ENCODE measurements around the gene PSPC1.
"Not testable (repeated sequence)": the region's sequence is repeated elsewhere in the genome, so short reads cannot be mapped to it uniquely, and the experiment has no call there.

The PSPC1 gene, protein sequence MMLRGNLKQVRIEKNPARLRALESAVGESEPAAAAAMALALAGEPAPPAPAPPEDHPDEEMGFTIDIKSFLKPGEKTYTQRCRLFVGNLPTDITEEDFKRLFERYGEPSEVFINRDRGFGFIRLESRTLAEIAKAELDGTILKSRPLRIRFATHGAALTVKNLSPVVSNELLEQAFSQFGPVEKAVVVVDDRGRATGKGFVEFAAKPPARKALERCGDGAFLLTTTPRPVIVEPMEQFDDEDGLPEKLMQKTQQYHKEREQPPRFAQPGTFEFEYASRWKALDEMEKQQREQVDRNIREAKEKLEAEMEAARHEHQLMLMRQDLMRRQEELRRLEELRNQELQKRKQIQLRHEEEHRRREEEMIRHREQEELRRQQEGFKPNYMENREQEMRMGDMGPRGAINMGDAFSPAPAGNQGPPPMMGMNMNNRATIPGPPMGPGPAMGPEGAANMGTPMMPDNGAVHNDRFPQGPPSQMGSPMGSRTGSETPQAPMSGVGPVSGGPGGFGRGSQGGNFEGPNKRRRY

DNA sequence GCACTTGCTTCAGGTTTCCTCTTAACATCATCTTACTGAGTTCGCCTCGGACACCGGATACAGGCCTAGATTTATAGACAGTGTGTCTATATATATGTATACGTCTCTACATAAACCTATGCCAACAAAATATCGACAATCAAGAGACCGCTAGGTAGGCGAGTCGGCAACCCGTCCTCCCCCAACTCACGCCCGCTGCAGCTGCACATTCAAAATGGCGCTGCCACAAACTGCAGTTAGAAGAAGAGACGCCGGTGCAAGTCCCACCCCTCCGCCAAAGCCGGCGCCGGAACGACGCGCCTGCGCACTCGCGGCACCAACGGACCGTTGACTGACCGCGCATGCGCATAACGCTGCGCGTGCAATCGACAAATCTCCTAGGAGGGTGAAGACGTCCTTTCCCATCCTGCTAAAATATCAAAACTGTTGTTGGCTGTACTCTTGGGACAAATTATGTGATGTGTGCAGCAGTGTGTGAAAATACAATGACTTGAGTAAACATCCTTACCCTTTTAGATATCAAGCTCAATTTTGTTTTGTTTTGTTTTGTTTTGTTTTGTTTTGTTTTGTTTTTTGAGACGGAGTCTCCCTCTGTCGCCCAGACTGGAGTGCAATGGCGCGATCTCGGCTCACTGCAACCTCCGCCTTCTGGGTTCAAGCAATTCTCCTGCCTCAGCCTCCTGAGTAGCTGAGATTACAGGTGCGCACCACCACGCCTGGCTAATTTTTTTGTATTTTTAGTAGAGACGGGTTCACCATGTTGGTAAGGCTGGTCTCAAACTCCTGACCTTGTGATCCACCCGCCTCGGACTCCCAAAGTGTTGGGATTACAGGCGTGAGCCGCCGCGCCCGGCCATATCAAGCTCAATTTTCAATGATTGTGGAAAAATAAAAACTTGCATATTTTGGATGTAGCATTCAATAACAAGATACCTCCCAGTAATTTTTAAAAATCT, at the start of gene PSPC1:
TSS of gene PSPC1 (minus strand) at position 219 of the 956 bp plus-strand sequence. CDS start at position 31, 188 bp downstream.
- peak; percentile 87 for DNase-seq (ENCODE audit: insufficient read length, low spot score)
- FAIRE-seq, result peak; percentile 50
- TF ChIP-seq POLR2A (IDR thresholded peaks at IDR 0.05; ENCODE audit: low read depth, low read length), result peak; percentile 91

DNA sequence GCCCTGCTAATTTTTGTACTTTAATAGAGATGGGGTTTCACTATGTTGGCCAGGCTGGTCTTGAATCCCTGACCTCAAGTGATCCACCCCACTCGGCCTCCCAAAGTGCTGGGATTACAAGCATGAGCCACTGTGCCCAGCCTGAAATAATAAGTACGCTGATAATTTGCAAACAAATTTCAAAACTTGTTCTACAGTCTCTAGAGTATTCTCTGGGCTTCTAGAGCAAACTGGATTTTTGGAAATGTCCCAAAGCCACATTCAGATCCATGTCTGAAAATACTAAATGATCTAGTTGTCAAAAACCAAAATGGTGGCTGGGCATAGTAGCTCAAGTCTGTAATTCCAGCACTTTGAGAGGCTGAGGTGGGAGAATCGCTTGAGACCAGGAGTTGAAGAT, 39.9 kb upstream of the PSPC1 start:
- FAIRE-seq, result no peak
- DNase-seq (ENCODE audit: insufficient read length, low spot score), result no peak
- TF ChIP-seq POLR2A (IDR thresholded peaks at IDR 0.05; ENCODE audit: low read depth, low read length), result no peak

DNA sequence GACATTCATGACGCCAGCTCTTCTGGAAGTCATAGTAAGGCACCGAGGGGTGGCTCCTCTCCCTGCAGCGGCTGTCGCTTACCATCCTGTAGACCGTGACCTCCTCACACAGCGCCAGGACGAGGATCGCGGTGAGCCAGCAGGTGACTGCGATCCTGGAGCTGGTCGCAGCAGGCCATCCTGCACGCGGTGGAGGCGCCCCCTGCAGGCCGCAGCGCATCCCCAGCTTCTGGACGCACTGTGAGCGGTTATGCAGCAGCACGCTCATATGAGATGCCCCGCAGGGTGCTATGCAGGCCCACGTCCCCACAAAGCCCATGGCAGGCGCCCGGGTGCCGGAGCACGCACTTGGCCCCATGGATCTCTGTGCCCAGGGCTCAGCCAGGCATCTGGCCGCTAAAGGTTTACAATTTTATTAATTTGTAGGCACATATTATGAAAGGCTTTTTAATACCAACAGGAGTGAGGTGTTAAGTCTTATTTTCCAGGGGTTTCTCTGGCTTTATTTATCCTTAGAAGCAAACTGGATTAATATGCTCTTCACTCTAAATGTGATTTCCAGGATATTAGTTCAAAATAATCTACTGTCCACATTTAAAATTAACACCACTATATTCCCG, 35.6 kb upstream of the PSPC1 start:
- TF ChIP-seq POLR2A (IDR thresholded peaks at IDR 0.05; ENCODE audit: low read depth, low read length), result no peak
- DNase-seq (ENCODE audit: insufficient read length, low spot score), result no peak

DNA sequence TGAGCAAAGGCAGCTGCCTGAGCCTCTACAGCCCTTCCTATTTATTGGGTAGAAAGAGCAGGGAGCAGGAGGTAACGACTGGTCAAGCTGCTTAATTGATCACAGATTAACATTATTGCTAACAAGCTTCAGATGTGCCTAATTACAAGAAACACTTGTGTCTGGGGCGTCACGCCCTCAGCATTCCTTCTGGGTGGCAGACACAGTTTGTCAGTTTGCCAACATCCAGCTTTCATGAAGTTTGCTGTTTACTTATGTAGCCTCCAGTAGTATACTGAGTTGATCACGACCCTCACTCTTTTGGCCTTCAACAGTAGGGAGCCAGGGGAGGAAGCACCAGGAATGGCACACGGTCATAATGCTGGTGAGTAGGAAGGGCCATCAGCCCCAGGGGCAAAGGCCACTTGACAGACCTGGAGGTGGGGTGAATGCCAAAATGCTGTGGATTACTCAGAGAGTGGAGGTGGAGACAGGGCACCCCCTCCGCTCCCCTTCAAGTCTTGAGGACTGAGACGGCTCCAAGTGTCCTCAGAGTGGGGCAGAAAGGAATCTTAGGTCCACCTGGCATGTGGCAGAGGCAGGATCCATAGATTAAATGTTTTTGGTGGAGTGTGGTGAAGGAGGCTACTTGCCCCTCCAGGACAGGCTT, 34.9 kb upstream of the PSPC1 start:
- no peak for FAIRE-seq

More for the DNA sequence above, 35.6 kb upstream of the PSPC1 start:
- FAIRE-seq, result no peak

DNA sequence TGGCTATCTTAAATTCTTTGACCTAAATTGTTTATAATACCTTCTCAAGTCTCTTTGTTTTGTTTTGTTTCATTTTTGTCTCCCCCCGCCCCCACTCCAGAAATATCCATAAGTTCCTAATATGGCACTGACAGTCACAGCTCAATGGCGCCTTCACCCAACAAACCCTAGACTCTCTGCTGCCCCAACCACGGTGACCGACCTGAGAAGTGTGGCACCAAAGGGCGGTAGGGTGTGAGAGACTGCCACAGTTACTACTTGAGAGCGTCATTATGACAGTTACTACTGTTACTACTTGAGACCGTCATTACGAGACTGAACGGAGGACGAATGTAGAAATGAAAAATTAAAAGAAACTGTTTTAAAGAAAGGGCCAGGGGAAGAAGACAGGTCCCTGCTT, 34.4 kb upstream of the PSPC1 start:
- DNase-seq (ENCODE audit: insufficient read length, low spot score), result no peak
- FAIRE-seq, result no peak
- no peak for TF ChIP-seq POLR2A (IDR thresholded peaks at IDR 0.05; ENCODE audit: low read depth, low read length)

More for the DNA sequence above, 34.9 kb upstream of the PSPC1 start:
- no peak for DNase-seq (ENCODE audit: insufficient read length, low spot score)
- no peak for TF ChIP-seq POLR2A (IDR thresholded peaks at IDR 0.05; ENCODE audit: low read depth, low read length)

DNA sequence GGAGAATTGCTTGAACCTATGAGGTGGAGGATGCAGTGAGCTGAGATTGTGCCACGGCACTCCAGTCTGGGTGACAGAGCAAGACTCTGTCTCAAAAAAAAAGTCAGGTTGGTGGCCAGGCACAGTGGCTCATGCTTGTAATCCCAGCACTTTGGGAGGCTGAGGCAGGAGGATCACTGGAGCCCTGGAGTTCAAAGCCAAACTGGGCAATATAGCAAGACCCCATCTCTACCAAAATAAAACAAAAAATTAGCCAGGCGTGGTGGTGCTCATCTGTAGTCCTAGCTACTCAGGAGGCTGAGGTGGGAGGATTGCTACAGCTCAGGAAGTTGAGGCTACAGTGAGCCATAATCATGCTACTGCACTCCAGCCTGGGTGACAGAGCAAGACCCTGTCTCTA, 33.1 kb upstream of the PSPC1 start:
- FAIRE-seq; DNase-seq (ENCODE audit: insufficient read length, low spot score): not testable (repeated sequence)

DNA sequence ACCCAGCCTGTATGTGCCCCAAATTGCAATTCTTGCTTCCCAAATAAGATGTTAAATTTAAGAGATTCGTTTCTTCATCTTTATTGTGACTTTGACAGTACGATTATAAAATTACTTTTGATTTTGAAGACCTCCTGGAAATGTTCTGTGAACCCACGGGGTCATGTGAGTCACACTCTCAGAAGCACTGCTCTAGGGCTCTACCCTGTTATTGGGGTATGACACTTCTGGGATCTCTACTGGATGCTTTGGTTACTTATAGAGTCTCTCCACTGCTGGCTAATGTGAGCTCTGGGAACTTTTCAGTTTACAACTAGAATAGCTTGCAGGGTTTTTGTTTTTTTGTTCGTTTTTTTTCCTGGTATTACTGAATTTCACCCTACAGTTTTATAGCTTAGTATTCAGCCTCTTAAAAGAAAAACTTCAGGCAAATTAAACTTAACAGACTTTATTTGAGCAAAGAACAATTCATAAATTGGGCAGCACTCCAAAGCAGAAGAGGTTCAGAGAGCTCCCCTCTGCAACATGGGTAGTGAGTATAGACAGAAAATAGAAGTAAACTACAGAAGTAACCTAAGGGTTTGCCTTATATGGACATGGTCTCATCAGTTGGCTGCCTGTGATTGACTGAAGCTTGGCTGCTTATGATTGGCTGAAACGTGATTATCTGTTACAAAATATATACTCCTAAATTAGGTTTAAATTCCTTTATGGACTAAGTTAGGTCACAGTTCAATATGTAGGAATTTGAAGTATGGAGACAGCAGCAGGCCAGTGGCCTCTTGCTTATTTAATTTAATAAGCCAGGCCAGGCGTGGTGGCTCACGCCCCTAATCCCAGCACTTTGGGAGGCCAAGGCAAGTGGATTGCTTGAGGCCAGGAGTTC, 28.5 kb upstream of the PSPC1 start:
- no peak for TF ChIP-seq POLR2A (IDR thresholded peaks at IDR 0.05; ENCODE audit: low read depth, low read length)
- DNase-seq (ENCODE audit: insufficient read length, low spot score), result no peak
- no peak for FAIRE-seq

DNA sequence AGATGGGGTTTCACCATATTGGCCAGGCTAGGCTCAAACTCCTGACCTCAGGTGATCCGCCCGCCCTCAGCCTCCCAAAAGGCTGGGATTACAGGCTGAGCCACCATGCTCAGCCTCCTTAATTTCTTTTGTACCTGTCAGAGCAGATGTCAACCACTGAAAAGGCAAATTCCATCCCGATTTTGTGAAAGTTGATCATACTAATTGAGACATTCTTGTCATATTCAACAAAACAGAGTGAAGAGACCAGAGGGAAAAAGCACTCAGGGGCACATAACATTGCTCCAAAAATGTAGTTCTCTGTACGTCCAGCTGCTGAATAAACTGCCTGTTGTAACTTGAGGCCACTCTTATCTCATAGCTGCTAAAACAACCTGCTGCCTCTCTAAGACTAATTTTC, 27.4 kb upstream of the PSPC1 start:
- DNase-seq (ENCODE audit: insufficient read length, low spot score) (no peak), FAIRE-seq (no peak)

DNA sequence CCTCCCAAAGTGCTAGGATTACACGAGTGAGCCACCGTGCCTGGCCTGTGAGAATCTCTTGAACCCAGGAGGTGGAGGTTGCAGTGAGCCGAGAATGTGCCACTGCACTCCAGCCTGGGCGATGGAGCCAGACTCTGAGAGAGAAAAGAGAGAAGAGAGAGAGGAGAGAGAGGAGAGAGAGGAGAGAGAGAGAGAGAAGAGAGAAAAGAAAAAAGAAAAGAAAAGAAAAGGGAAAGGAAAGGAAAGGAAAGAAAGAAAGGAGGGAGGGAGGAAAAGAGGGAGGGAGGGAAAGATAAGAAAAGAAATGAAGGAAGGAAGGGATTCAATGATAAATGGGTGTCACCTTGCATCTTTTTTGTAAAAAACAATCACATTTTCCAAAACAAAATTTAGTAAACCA, 23.0 kb upstream of the PSPC1 start:
- FAIRE-seq (no peak), DNase-seq (ENCODE audit: insufficient read length, low spot score) (no peak)
- no peak for TF ChIP-seq POLR2A (IDR thresholded peaks at IDR 0.05; ENCODE audit: low read depth, low read length)

More for the DNA sequence above, 27.4 kb upstream of the PSPC1 start:
- no peak for TF ChIP-seq POLR2A (IDR thresholded peaks at IDR 0.05; ENCODE audit: low read depth, low read length)

DNA sequence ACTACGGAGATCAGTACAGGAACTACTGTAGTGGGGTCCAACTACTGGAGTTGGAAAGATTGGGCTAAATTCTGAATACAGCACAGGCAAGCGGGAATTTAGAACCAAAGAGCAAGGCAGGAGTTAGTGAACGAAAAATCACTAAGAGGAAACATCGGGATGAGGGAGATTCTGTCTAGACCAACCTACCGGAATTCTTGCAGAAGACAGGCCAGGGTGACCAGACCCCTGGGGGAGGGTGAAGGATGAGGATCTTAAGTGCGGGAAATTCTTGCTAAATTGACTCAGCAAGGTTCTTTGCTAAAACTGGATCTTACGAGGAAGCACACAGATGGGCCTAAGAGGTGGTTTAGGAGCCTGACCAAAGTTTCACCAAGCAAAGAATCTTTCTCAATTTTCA, 13.2 kb upstream of the PSPC1 start:
- FAIRE-seq, result no peak
- no peak for DNase-seq (ENCODE audit: insufficient read length, low spot score)
- TF ChIP-seq POLR2A (IDR thresholded peaks at IDR 0.05; ENCODE audit: low read depth, low read length), result no peak

DNA sequence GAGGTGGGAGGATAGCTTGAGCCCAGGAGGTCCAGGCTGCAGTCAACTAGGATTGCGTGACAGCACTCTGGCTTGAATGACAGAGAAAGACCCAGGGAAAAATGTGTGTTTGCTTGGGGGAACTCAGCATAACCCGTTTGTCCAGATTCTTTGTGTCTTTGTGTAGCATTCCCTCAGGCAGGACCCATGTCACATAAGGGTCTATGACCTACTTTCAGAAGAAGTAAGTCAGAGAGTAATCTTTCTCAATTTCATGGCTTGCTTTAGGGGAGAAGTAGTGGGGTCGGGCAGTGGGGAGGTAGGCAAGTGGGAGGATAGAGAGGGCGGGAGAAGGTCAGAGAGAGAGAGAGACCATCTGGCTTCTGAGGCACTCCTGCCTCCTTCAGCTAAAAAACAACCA, 11.9 kb upstream of the PSPC1 start:
- DNase-seq (ENCODE audit: insufficient read length, low spot score) (no peak), FAIRE-seq (no peak)
- no peak for TF ChIP-seq POLR2A (IDR thresholded peaks at IDR 0.05; ENCODE audit: low read depth, low read length)

DNA sequence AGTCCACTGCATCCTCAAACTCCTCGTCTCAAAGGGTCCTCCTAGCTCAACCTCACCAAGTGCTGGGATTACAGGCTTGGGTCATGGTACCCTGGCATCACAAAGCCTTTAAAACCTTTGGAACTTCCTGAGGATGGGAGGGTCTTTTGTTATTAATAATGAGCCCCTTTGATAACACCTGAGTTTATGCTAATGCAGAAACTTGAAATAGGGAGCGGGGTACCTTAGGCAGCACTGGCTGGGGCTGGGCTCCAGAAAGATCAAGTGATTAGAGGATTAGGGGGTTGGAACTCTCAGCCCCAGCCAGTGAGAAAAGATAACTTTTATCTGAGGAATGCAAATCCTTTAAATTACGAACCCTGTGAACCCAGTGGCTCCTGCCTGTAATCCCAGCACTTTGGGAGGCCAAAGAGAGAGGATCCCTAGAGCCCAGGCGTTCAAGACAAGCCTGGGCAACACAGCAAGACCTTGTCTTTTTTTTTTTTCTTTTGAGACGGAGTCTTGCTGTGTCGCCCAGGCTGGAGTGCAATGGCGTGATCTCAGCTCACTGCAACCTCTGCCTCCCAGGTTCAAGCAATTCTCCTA, 9.3 kb upstream of the PSPC1 start:
- DNase-seq (ENCODE audit: insufficient read length, low spot score), result no peak

More for the DNA sequence above, 9.3 kb upstream of the PSPC1 start:
- no peak for TF ChIP-seq POLR2A (IDR thresholded peaks at IDR 0.05; ENCODE audit: low read depth, low read length)
- no peak for FAIRE-seq
